SJCRH30 (cell line): Measurements from ENCODE around the gene XAGE3. TPM values are rescaled to one million over a fixed set of nuclear protein-coding genes. Genes with fewer than 3 reads are reported as not detected.
"Not testable (repeated sequence)": the region's sequence is repeated elsewhere in the genome, so short reads cannot be mapped to it uniquely, and the experiment has no call there.

Source experiments
- DNase-seq, 2 experiments: peaks; one replicate each; pipeline ENCODE4 v3.0.0-alpha.2; 2015 to 2020
- H3K27ac ChIP-seq: fragments of 250-450 bp; sonication (Bioruptor Pico); 2 replicates; pipeline ENCODE4 v1.5.1; 2020; ENCODE audit warnings: mild to moderate bottlenecking, moderate library complexity
- H3K27me3 ChIP-seq: fragments of 250-450 bp; sonication (Bioruptor Pico); 2 replicates; pipeline ENCODE4 v1.5.1; 2020; ENCODE audit warnings: mild to moderate bottlenecking, moderate library complexity
- H3K36me3 ChIP-seq: fragments of 250-450 bp; sonication (Bioruptor Pico); 2 replicates; pipeline ENCODE4 v1.5.1; 2020; ENCODE audit warnings: mild to moderate bottlenecking, moderate library complexity
- H3K4me1 ChIP-seq: fragments of 250-450 bp; sonication (Bioruptor Pico); 2 replicates; pipeline ENCODE4 v1.5.1; 2020; ENCODE audit warnings: mild to moderate bottlenecking, moderate library complexity
- H3K4me3 ChIP-seq: fragments of 250-450 bp; sonication (Bioruptor Pico); 2 replicates; pipeline ENCODE4 v1.5.1; 2020; ENCODE audit warnings: mild to moderate bottlenecking, moderate library complexity
- H3K9me3 ChIP-seq: fragments of 250-450 bp; sonication (Bioruptor Pico); replicated peaks from 2 replicates; pipeline ENCODE4 v1.5.1; 2020; ENCODE audit warnings: mild to moderate bottlenecking, moderate library complexity
- total RNA-seq: library from RNA; depleted of rRNA; stranded (reverse); fragments of >200 nt; shearing (Covaris generic); gene quantifications from 2 replicates; pipeline ENCODE4 v1.2.3, GENCODE V29; 2014; rRNA removed

XAGE3 gene, protein sequence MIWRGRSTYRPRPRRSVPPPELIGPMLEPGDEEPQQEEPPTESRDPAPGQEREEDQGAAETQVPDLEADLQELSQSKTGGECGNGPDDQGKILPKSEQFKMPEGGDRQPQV
- total RNA-seq, result not detected in 2 replicates

DNA sequence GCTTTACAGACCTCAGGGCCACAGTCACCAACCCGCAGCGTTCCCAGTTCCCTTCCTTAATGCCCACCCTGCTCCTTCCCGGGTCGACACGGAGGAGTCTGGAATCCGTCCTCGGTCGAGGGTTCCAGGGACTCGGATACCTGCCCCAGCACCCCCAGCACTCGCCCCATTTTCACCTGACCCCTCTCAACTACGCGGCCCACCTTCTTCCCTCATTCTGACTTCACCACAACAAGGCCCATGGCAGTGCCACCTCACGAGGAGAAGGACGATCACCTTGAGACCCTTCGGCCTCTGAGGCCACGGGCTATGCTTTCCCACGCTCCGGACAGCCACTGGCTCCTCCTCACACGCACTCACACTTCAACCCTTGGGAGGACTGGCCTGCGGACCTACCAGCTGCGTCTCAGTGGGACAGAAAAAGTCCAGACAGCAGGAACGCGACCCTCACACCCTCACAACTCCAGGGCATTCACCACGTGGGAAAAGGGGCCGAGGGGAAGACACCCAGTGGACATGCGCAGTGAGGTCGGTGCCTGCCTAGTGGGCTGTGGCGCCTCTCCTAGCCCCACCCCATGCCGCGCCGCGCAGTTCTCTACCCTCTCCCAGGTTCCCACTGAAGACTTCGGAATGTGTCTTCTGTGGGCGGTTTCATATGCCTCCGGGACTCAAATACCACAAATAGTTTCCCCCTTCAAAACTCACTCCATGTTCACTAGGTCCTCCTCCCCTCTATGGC, at the start of gene XAGE3:
Gene XAGE3, minus strand, starts transcription at position 474 of the 739 bp plus-strand sequence. CDS start 950 bp downstream, outside the sequence.
- no peaks in the 10 kb centered on the region for H3K9me3 ChIP-seq
- H3K27ac ChIP-seq, result no peak within 1 kb of the TSS
- no peak within 1 kb of the TSS for H3K4me3 ChIP-seq
- DNase-seq, result no peak
- no peaks in the 10 kb centered on the region for H3K36me3 ChIP-seq
- H3K4me1 ChIP-seq, result no peaks in the 10 kb centered on the region
- H3K27me3 ChIP-seq, result no peaks in the 10 kb centered on the region

DNA sequence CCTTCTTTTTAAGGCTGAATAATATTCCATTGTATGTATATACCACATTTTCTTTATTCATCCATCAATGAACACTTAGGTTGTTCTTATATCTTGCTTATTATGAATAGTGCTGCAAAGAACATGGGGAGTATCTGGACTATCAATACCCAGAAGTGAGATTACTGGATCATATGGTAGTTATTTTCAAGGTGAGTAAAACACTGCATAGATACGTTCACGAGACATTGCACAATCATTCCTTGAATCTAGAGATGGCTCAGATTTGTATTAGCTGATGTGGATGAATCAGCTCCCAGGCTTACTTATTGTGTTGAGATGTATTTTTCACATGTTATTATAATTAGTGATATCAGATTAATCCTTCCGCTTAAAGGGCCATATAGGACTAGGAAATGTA, 46.8 kb upstream of the XAGE3 start:
- H3K27ac ChIP-seq, H3K27me3 ChIP-seq, DNase-seq, H3K4me1 ChIP-seq, H3K36me3 ChIP-seq, H3K4me3 ChIP-seq, H3K9me3 ChIP-seq: not testable (repeated sequence)

DNA sequence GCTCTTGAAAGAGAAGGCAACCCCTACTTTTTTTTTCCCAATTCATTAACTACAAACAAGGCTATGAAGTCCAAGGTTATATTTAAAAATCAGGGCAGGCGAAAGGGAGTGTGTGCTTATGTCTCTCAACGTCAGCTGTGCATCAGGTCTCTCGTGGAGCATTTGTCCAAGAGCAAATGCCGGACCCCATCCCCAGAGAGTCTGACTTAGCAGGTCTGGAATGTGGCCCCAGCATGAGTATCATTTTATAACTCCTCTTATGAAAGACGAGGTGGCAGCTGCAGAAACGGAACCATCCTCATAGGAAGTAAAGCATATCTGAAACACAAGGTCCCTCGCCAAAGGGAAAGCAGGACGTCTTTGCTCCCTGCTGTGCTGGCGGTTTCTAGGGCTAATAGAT, 45.8 kb upstream of the XAGE3 start:
- H3K9me3 ChIP-seq, H3K27ac ChIP-seq, H3K4me3 ChIP-seq, H3K27me3 ChIP-seq, H3K36me3 ChIP-seq, H3K4me1 ChIP-seq, DNase-seq: not testable (repeated sequence)

DNA sequence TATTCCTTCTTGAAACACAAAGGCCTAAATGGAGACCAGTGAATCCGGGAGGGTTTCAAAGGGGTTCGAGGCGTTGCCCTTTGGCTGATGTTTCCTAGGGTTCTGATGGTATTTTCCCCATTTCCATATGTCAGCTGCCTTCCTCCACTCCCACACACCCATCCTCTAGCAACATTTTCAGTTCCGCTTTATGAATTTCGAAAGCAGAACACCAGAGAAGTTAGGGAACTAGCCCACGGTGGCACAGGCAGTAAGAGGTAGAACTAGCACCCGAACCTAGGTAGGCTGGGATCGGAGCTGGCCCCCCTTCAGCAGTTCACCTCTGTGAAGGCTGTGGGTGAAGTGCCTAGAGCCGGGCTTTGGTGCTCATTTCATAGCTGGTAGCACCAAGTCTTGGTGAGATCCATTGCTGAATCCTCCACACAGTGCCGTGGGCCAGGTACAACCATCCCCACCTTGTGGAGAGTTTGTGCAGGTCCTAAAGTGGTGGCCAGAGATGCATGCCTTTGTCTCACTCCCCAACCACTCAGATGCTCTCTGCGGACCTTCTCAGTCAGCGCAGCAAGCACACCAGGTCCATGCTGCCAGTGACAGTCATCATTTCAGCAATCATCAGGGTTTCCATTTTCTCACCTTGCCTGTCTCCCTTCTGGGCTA, 41.6 kb upstream of the XAGE3 start:
- not testable (repeated sequence) for H3K4me3 ChIP-seq, DNase-seq, H3K36me3 ChIP-seq, H3K9me3 ChIP-seq, H3K27ac ChIP-seq, H3K27me3 ChIP-seq, H3K4me1 ChIP-seq

DNA sequence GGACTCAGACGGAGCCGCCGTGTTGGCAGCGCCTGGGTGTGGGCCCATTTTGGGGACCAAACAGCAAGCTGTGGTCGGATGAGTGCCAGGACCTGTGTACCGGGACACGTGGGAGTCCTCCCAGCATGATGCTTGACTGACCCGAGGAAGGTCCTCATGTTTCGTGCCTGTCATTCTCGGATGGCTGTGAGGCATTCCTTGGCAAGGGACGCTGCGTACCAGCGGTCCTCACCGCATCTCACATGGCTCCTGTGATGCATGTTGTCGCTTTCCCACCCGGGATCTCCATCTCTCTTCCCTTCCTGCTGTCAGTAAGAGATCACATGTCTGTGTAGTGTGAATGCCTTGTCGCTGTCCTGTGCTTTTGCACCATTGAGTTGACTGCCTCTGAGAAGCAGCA, 40.0 kb upstream of the XAGE3 start:
- not testable (repeated sequence) for DNase-seq, H3K9me3 ChIP-seq, H3K4me3 ChIP-seq, H3K4me1 ChIP-seq, H3K27me3 ChIP-seq, H3K27ac ChIP-seq, H3K36me3 ChIP-seq

DNA sequence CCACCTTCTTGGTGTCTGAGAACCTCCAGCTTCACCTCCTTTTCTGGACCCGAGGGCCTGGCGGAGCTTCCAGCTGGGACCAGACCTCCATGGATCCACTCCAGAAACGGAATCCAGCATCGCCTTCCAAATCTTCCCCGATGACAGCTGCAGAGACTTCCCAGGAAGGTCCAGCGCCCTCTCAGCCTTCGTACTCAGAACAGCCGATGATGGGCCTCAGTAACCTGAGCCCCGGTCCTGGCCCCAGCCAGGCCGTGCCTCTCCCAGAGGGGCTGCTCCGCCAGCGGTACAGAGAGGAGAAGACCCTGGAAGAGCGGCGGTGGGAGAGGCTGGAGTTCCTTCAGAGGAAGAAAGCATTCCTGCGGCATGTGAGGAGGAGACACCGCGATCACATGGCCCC, 39.3 kb upstream of the XAGE3 start:
- not testable (repeated sequence) for H3K9me3 ChIP-seq

DNA sequence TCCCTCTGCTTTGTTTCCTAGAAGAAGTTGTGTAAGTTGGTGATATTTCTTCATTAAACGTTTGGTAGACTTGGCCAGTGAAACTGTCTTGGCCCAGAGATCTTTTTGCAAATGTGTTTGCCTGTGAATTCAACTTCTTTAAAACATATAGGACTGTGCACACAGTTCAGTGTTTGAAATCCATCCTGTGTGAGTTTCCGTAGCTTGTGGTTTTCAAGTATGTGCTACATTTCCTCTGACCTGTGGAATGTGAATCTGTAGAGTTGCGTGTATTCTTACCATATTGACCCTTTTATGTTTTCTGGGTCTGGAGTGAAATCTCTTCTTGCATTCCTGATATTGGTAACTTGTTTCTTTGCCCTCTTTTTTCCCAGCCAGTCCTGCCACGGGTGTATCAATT, 38.2 kb upstream of the XAGE3 start:
- not testable (repeated sequence) for H3K27ac ChIP-seq, DNase-seq, H3K4me1 ChIP-seq, H3K27me3 ChIP-seq, H3K9me3 ChIP-seq, H3K4me3 ChIP-seq, H3K36me3 ChIP-seq

More for the DNA sequence above, 39.3 kb upstream of the XAGE3 start:
- not testable (repeated sequence) for DNase-seq, H3K36me3 ChIP-seq, H3K27ac ChIP-seq, H3K4me3 ChIP-seq, H3K27me3 ChIP-seq, H3K4me1 ChIP-seq

DNA sequence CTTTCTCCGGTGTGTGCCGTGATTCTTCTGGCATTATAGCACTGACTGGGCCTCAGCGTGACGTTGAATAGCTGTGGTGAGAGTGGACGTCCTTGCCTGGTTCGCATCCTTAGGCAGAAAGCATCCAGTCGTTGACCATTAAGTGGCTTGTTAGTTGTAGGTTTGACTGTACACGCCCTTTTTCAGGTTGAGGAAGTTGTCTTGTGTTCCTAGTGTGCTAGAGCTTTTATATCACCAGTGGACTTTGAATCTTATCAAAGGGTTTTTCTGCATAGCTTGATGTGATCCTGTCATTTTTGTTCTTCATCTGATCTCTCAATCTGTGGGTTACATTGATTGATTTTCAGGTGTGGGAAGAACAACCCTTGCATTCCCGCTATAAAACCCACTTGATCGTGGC, 37.6 kb upstream of the XAGE3 start:
- not testable (repeated sequence) for H3K9me3 ChIP-seq, H3K4me1 ChIP-seq, H3K27me3 ChIP-seq, H3K27ac ChIP-seq, H3K4me3 ChIP-seq, H3K36me3 ChIP-seq, DNase-seq

DNA sequence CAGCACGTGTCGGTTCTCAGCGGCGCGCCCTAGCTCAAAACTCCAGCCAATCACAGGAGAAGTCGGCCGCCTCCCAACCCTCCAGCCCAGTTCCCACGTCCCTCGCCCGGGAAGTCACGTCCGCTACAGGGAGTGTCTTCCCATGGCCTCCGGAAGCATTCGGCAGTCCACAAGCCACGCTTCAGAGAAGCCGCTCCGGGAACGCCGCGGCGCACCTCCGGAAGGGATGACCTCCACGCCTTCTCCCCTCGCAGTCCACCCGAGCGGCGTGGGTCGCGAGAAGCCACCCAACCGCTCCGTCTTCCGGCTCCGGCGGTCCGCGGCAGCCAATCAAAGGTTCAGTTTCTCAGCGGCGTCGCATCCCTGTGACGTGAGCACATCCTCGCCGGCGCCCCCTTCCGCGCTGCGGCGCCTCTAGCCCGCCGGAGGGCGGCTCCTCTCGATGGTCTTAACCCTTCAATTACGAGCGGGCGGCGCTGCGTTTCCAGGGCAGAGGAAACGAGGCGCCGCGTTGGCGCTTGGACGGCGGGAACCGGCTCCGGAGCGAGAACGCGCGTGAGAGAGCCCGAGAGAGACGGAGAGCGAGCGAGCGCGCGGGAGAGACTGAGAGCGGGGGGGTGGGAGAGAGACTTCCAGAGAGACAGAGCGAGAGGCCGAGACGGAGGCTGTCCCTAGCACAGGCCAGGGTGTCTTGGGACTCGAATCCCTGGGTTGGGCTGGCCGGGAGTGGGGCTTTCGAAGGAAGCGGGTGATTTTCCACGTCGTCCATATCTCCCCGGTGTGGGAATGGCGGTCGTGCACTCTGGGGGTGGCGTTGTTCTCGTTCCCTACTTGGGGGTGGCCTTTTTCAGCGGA, 29.2 kb upstream of the XAGE3 start, which contains the start of gene FAM156B:
Gene FAM156B, plus strand, starts transcription at position 476 of the 855 bp plus-strand sequence. CDS start 9,896 bp downstream, outside the sequence.
- not testable (repeated sequence) for H3K4me1 ChIP-seq, H3K27me3 ChIP-seq, H3K27ac ChIP-seq, H3K36me3 ChIP-seq, H3K9me3 ChIP-seq, H3K4me3 ChIP-seq, DNase-seq

DNA sequence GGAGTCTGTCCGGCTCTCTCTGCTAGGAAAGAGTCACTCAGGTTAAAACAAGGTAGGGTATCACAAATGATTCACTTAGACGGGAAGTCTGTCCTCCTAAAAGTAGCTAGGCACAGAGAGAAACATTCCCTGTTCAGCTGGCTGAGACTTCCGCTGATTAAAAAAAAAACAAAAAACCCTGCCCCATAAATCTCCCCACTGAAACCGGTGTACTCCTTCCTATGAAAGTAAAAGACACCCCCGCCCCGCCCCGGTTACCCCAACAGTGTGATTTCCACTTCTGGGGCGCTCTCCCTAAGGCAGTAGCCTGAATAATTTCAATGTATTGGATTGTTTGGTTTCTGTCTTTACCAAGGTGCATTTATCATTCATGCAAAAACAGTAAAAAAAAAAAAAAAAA, 28.6 kb upstream of the XAGE3 start:
- H3K27me3 ChIP-seq, H3K36me3 ChIP-seq, H3K27ac ChIP-seq, H3K9me3 ChIP-seq, DNase-seq, H3K4me1 ChIP-seq, H3K4me3 ChIP-seq: not testable (repeated sequence)

DNA sequence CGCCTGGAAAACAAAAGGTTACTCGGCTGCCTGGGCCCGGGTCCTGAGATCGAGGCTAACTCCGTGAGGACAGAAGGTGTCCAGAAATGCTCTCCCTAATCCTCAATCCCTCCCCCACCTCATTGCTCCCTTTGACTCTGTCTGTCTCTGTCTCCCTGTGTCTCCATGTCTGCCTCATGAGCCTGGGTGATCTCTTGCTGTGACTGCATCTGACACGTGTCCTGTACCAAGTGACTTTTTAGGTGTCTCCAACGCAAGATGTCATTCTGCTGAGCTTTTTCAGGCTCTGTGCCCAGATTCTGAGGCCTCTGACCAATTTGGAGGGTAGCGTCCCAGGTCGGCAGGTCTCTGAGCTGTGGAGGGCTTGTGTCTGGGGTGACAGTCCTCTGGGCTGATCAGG, 20.2 kb upstream of the XAGE3 start:
- H3K4me3 ChIP-seq, H3K9me3 ChIP-seq, H3K27me3 ChIP-seq, H3K27ac ChIP-seq, DNase-seq, H3K36me3 ChIP-seq, H3K4me1 ChIP-seq: not testable (repeated sequence)

DNA sequence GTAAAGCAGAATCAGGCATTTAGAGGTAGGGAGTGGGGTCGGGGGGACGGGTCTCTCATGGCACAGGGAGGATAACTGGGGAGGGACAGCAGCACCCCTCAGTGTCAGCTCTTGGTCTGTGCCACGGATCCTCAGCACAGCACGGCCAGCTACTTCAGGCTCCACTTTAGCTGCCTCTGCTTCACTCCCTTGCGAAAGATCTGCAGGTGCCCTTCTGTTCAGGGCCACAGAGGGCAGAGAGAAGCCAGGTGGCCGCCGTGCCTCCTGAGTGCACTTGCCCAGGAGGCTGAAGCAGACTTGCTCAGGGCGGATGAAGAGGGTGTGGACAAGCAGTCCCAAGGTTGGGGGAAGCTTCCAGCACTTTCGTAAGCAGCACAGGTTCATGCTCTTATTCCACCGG, 19.6 kb upstream of the XAGE3 start:
- not testable (repeated sequence) for H3K4me3 ChIP-seq, H3K4me1 ChIP-seq, H3K9me3 ChIP-seq, H3K27ac ChIP-seq, H3K36me3 ChIP-seq, H3K27me3 ChIP-seq, DNase-seq

DNA sequence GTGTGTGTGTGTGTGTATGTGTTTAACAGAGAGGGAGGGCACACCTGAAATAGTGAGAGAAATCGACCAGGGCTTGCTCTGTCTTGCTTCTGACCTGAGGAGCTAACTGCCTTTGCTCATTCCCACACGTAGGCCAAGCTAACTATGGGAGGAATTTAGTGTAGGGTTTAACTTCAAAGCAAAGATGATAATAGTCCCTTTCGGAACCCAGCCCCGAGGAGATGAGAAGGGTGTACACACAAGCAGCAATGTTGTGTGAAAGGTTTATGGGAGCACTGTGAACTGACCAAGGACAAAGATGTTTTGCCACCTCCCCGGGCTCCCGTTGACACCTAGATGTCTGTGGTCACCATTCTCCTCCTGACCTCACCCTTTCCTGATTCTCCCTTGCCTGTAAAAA, 8.5 kb upstream of the XAGE3 start:
- H3K36me3 ChIP-seq, H3K4me1 ChIP-seq, H3K27me3 ChIP-seq, H3K9me3 ChIP-seq, H3K4me3 ChIP-seq, H3K27ac ChIP-seq, DNase-seq: not testable (repeated sequence)

DNA sequence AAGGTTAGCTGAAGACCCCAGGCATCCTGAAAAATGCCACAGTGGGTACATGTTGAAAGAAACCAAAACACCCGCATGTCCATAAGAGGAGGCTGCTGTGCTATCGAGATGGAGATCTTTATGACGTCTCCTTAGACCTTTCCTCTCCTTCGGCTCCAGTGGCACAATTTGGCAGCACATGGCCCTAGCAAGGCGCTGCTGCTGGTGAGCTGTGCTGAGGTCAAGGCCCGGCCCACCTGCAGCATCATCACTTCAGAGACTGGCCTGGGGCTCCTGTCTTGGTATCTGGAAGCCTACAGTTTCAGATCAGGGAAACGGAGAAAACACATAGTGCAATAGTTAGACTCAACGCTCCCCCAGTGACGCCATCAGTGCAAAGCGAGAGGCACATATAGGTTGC, 7.6 kb upstream of the XAGE3 start:
- H3K27ac ChIP-seq, DNase-seq, H3K9me3 ChIP-seq, H3K4me3 ChIP-seq, H3K36me3 ChIP-seq, H3K4me1 ChIP-seq, H3K27me3 ChIP-seq: not testable (repeated sequence)

DNA sequence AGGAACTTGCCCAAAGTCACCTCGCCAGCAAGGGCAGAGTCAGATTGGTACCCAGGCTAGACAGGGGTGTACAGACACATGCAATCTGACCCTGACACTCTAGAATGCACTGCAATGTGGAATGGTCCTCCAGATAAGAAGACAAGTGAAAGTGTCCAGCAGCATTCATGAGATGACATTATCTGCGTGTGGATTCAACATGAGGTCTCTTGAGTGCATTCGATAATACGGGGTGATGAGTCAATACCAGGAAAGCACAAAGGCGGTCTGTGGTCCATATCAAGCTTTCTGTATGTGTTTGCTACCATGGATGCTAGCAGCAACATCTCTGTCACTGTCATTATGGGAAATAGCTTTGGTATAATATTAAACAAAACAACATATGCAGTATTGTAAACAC, 6.8 kb upstream of the XAGE3 start:
- Histone ChIP-seq H3K4me1 (no peaks in the 10 kb centered on the region), H3K27ac (no peak overlapping the region), H3K27me3 (no peaks in the 10 kb centered on the region), H3K4me3 (no peak overlapping the region), H3K9me3 (no peaks in the 10 kb centered on the region), H3K36me3 (no peaks in the 10 kb centered on the region)
- no peak for DNase-seq
